ENCODE results near the gene PRPF39.

PRPF39 gene, protein sequence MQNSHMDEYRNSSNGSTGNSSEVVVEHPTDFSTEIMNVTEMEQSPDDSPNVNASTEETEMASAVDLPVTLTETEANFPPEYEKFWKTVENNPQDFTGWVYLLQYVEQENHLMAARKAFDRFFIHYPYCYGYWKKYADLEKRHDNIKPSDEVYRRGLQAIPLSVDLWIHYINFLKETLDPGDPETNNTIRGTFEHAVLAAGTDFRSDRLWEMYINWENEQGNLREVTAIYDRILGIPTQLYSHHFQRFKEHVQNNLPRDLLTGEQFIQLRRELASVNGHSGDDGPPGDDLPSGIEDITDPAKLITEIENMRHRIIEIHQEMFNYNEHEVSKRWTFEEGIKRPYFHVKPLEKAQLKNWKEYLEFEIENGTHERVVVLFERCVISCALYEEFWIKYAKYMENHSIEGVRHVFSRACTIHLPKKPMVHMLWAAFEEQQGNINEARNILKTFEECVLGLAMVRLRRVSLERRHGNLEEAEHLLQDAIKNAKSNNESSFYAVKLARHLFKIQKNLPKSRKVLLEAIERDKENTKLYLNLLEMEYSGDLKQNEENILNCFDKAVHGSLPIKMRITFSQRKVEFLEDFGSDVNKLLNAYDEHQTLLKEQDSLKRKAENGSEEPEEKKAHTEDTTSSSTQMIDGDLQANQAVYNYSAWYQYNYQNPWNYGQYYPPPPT

DNA sequence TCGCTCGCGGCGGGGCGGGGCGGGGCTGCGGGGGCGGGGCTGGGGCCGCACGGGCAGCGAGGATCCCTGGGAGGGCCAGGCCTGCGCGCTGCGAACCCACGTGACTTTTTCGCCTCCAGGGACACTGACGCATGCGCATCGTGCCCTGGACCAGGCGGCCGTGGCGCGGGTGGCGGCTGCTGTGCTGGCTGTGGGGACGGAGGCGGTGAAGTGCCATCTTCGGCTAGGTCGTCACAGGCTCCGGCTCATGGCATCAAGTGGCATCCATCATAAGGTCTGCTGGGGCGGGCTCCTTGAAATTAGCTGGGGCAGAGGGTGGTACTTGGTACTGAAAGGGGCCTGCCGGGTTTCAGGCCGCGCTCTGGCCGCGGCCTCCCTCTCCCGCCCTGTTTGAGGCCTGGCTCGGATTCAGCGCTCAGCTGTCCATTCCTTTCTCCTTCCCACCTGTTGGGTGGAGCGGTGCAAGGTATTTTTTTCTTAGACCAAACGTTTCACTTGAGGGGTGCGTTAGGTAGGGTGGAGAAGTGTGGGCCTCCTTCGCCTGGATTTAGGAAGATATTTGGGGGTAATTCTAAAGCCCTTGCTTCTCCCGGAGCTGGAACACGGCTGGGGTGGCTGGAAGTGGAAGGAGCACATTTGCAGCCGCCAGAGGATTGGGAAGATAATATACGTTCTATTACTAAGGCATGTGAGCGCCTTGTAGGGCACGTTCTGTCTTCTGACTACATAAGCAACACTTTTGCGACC lies at the start of gene PRPF39:
Gene PRPF39 (plus strand): TSS at position 141 of the 747 bp plus-strand sequence. CDS start 11,124 bp downstream, outside the sequence.
- Histone ChIP-seq H3K4me1 (ENCODE audit: control insufficient read depth in 1 of 2, insufficient read depth in 2 of 2, low read length in 2 of 2) (peaks cover 5 to 23% of the 10 kb centered on the region in 2 donors), H3K27ac (ENCODE audit: low read length) (peak within 1 kb of the TSS; percentile 97), H3K36me3 (ENCODE audit: control insufficient read depth in 1 of 2, insufficient read depth in 2 of 2, low read length in 2 of 2) (no peaks in the 10 kb centered on the region), H3K9me3 (ENCODE audit: control insufficient read depth in 1 of 2, low read length in 2 of 2) (no peaks in the 10 kb centered on the region), H3K27me3 (ENCODE audit: low read depth, low read length) (no peaks in the 10 kb centered on the region), H3K4me3 (ENCODE audit: low read depth in 1 of 2, low read length in 2 of 2) (peak within 1 kb of the TSS; percentile 84 to 88)

DNA sequence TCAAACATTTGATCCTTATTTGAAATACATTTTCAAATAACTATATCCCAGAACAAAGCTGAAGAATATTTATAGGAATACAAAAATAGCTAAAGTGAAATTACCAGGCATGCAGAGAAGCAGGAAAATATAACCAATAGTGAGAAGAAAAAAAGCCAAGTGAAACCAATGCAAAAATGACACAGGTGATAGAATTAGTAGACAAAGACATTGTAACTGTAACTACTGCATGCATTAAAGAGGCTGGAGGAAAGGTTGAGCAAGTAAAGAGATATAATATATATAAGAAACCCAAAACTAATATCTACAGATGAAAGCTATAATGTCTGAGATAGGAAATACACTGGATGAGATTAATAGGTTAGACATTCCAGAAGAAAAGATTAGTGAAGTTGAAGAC lies 49.2 kb upstream of the PRPF39 start:
- H3K4me1 ChIP-seq (ENCODE audit: control insufficient read depth in 1 of 2, insufficient read depth in 2 of 2, low read length in 2 of 2), result no peaks in the 10 kb centered on the region
- peaks cover 12 to 49% of the 10 kb centered on the region in 2 donors for H3K36me3 ChIP-seq (ENCODE audit: control insufficient read depth in 1 of 2, insufficient read depth in 2 of 2, low read length in 2 of 2)
- H3K9me3 ChIP-seq (ENCODE audit: control insufficient read depth in 1 of 2, low read length in 2 of 2), result no peaks in the 10 kb centered on the region
- H3K27ac ChIP-seq (ENCODE audit: low read length), result no peak overlapping the region
- H3K4me3 ChIP-seq (ENCODE audit: low read depth in 1 of 2, low read length in 2 of 2), result no peak overlapping the region
- H3K27me3 ChIP-seq (ENCODE audit: low read depth, low read length), result no peaks in the 10 kb centered on the region

DNA sequence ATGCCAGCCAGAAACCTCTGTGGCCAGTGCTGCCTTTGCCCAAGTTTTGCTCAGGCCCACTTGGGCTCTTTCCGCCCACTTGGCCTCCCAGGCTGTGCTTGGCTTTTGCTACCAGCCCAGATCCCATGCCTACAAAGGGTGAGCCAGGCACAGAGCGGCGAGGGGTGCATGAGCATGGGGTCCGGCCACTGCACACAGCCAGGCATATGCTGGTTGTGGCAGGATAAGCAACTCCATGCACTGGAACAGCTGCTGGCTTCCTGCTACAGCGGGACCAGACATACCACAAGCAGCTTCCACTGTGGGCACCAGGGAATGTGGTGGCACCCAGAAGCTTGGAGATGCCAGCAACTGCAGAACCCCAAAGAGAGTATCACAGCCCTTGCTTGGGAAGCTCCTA lies 45.7 kb upstream of the PRPF39 start:
- H3K4me1 ChIP-seq (ENCODE audit: control insufficient read depth in 1 of 2, insufficient read depth in 2 of 2, low read length in 2 of 2), result no peaks in the 10 kb centered on the region
- no peak overlapping the region for H3K4me3 ChIP-seq (ENCODE audit: low read depth in 1 of 2, low read length in 2 of 2)
- H3K36me3 ChIP-seq (ENCODE audit: control insufficient read depth in 1 of 2, insufficient read depth in 2 of 2, low read length in 2 of 2), result peaks cover 5 to 38% of the 10 kb centered on the region in 2 donors
- no peaks in the 10 kb centered on the region for H3K9me3 ChIP-seq (ENCODE audit: control insufficient read depth in 1 of 2, low read length in 2 of 2)
- no peak overlapping the region for H3K27ac ChIP-seq (ENCODE audit: low read length)
- H3K27me3 ChIP-seq (ENCODE audit: low read depth, low read length), result no peaks in the 10 kb centered on the region

DNA sequence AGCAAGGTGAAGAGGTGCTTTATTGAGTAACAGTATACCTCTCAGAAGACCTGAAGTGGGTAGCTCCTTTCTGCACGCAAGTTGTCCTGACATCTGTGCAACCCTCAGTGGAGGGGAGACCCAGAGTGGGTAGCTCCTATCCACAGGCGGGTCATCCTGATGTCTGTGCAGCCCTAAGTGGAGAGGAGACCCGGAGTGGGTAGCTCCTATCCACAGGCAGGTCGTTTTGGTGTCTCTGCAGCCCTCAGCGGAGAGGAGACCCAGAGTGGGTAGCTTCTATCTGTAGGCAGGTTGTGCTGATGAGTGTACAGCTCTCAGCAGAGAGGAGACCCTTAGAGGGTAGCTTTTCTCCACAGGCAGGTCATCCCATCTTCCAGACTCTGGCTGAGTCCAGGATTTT lies 45.1 kb upstream of the PRPF39 start:
- H3K9me3 ChIP-seq (ENCODE audit: control insufficient read depth in 1 of 2, low read length in 2 of 2), result no peaks in the 10 kb centered on the region
- H3K36me3 ChIP-seq (ENCODE audit: control insufficient read depth in 1 of 2, insufficient read depth in 2 of 2, low read length in 2 of 2), result peaks cover 9 to 33% of the 10 kb centered on the region in 2 donors
- H3K27ac ChIP-seq (ENCODE audit: low read length), result no peak overlapping the region
- H3K4me1 ChIP-seq (ENCODE audit: control insufficient read depth in 1 of 2, insufficient read depth in 2 of 2, low read length in 2 of 2), result no peaks in the 10 kb centered on the region
- no peak overlapping the region for H3K4me3 ChIP-seq (ENCODE audit: low read depth in 1 of 2, low read length in 2 of 2)
- H3K27me3 ChIP-seq (ENCODE audit: low read depth, low read length), result no peaks in the 10 kb centered on the region

DNA sequence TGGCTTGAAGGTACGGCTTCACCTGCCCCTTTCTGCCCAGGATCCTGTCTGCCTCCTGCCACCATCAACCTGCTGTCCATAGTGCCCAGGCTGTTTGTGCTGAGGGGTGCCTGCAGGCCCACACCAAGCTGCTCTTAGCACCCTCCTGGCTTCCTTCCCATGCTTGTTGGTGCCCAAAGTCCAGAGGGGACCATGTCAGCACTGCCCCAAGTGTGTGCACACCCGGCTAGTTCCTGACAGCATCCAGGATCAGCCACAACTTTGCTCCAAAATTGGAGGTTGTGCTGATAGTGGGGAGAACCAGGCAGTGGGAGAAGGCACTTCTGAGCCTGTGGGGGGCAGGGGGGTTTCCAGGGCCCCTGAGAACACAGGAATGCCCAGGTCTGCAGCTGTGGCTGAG lies 44.5 kb upstream of the PRPF39 start:
- no peak overlapping the region for H3K4me3 ChIP-seq (ENCODE audit: low read depth in 1 of 2, low read length in 2 of 2)
- H3K27me3 ChIP-seq (ENCODE audit: low read depth, low read length), result no peaks in the 10 kb centered on the region
- no peak overlapping the region for H3K27ac ChIP-seq (ENCODE audit: low read length)
- H3K4me1 ChIP-seq (ENCODE audit: control insufficient read depth in 1 of 2, insufficient read depth in 2 of 2, low read length in 2 of 2), result no peaks in the 10 kb centered on the region
- peaks cover 9 to 28% of the 10 kb centered on the region in 2 donors for H3K36me3 ChIP-seq (ENCODE audit: control insufficient read depth in 1 of 2, insufficient read depth in 2 of 2, low read length in 2 of 2)
- H3K9me3 ChIP-seq (ENCODE audit: control insufficient read depth in 1 of 2, low read length in 2 of 2), result no peaks in the 10 kb centered on the region

DNA sequence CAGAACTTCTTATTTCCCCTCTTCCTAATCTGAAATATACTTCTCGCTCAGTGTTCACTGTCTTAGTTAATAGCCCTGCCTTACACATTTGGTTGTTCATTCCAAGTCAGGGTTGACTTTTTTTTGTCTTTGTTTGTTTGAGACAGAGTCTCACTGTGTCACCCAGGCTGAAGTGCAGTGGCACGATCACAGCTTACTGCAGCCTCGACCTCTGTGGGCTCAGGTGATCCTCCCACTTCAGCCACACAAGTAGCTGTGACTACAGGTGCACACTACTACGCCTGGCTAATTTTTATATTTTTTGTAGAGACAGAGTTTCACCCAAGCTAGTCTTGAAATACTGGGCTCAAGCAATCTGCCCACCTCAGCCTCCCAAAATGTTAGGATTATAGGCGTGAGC lies 42.3 kb upstream of the PRPF39 start:
- no peak overlapping the region for H3K27ac ChIP-seq (ENCODE audit: low read length)
- peaks cover 13 to 24% of the 10 kb centered on the region in 2 donors for H3K36me3 ChIP-seq (ENCODE audit: control insufficient read depth in 1 of 2, insufficient read depth in 2 of 2, low read length in 2 of 2)
- no peaks in the 10 kb centered on the region for H3K9me3 ChIP-seq (ENCODE audit: control insufficient read depth in 1 of 2, low read length in 2 of 2)
- no peaks in the 10 kb centered on the region for H3K27me3 ChIP-seq (ENCODE audit: low read depth, low read length)
- no peaks in the 10 kb centered on the region for H3K4me1 ChIP-seq (ENCODE audit: control insufficient read depth in 1 of 2, insufficient read depth in 2 of 2, low read length in 2 of 2)
- H3K4me3 ChIP-seq (ENCODE audit: low read depth in 1 of 2, low read length in 2 of 2), result no peak overlapping the region

DNA sequence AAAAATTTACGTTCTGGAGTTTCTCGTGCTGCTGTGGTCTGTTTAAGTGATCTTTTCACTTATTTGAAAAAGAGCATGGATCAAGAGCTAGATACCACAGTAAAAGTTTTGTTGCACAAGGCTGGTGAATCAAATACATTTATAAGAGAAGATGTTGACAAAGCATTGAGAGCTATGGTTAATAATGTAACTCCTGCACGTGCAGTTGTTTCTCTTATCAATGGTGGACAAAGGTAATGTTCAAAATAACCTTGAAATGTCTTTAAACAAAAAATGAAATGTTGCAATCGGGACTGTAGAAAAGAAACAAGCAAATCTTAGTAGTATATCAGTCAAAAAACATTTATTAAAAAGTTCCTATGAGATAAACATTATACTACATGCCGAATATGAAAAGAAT lies 39.3 kb upstream of the PRPF39 start:
- H3K4me1 ChIP-seq (ENCODE audit: control insufficient read depth in 1 of 2, insufficient read depth in 2 of 2, low read length in 2 of 2), result no peaks in the 10 kb centered on the region
- H3K36me3 ChIP-seq (ENCODE audit: control insufficient read depth in 1 of 2, insufficient read depth in 2 of 2, low read length in 2 of 2), result peaks cover 7 to 12% of the 10 kb centered on the region in 2 donors
- no peak overlapping the region for H3K27ac ChIP-seq (ENCODE audit: low read length)
- H3K9me3 ChIP-seq (ENCODE audit: control insufficient read depth in 1 of 2, low read length in 2 of 2), result no peaks in the 10 kb centered on the region
- no peaks in the 10 kb centered on the region for H3K27me3 ChIP-seq (ENCODE audit: low read depth, low read length)
- H3K4me3 ChIP-seq (ENCODE audit: low read depth in 1 of 2, low read length in 2 of 2), result no peak overlapping the region

DNA sequence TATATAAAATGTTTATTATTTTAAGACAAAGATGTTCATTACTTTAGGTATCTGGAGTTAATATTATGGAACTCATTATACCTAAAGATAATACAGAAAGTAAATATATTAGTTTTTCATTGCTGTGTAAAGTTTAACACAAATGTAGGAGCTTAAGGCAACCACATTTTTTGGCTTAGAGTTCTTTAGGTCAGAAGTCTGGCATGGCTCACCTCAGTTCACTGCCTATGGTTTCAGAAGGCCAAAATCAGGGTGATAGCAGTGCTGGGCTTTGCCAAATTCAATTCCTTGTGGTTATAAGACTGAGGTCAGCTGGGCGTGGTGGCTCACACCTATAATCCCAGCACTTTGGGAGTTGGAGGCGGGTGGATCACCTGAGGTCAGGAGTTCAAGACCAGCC lies 35.5 kb upstream of the PRPF39 start:
- Histone ChIP-seq H3K4me1 (ENCODE audit: control insufficient read depth in 1 of 2, insufficient read depth in 2 of 2, low read length in 2 of 2) (no peaks in the 10 kb centered on the region), H3K27me3 (ENCODE audit: low read depth, low read length) (no peaks in the 10 kb centered on the region), H3K4me3 (ENCODE audit: low read depth in 1 of 2, low read length in 2 of 2) (no peak overlapping the region), H3K36me3 (ENCODE audit: control insufficient read depth in 1 of 2, insufficient read depth in 2 of 2, low read length in 2 of 2) (peaks cover 6 to 21% of the 10 kb centered on the region in 2 donors), H3K27ac (ENCODE audit: low read length) (no peak overlapping the region), H3K9me3 (ENCODE audit: control insufficient read depth in 1 of 2, low read length in 2 of 2) (no peaks in the 10 kb centered on the region)

DNA sequence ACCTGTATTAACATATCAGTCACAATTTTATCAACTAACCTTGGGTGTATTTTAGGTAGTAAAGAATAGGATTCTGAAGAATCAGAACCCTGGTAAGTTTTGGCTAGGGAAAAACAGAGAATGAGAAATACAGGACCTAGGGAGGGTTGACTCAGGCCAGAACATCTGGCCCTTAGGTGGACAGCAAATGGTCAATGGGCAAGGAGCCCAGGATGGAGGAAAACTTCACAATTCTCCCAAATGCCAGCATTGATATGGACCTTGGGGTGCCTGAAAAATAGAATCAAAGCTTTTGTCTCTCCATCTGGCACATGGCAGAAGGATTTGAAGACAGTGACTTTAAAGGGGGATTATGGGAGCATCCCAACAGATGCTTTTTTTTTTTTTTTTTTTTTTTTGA lies 32.7 kb upstream of the PRPF39 start:
- no peaks in the 10 kb centered on the region for H3K27me3 ChIP-seq (ENCODE audit: low read depth, low read length)
- H3K27ac ChIP-seq (ENCODE audit: low read length), result no peak overlapping the region
- H3K9me3 ChIP-seq (ENCODE audit: control insufficient read depth in 1 of 2, low read length in 2 of 2), result no peaks in the 10 kb centered on the region
- no peak overlapping the region for H3K4me3 ChIP-seq (ENCODE audit: low read depth in 1 of 2, low read length in 2 of 2)
- no peaks in the 10 kb centered on the region for H3K4me1 ChIP-seq (ENCODE audit: control insufficient read depth in 1 of 2, insufficient read depth in 2 of 2, low read length in 2 of 2)
- H3K36me3 ChIP-seq (ENCODE audit: control insufficient read depth in 1 of 2, insufficient read depth in 2 of 2, low read length in 2 of 2), result peaks cover 7 to 31% of the 10 kb centered on the region in 2 donors

DNA sequence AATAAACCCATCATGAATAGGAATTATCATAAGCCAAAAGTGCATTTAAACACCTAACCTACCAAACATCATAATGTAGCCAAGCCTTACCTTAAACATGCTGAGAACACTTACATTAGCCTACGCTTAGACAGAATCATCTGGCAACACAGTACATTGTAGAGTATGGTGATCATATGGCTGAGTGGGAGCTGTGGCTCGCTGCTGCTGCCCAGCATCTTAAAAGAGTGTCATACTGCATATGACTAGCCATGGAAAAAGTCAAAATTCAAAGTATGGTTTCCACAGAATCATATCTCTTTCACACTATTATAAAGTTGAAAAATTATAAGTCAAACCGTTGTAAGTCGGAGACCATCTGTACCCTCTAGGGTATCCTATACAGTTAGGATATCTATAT lies 32.0 kb upstream of the PRPF39 start:
- Histone ChIP-seq H3K27ac (ENCODE audit: low read length) (no peak overlapping the region), H3K9me3 (ENCODE audit: control insufficient read depth in 1 of 2, low read length in 2 of 2) (peaks cover 0 to 4% of the 10 kb centered on the region in 2 donors), H3K4me1 (ENCODE audit: control insufficient read depth in 1 of 2, insufficient read depth in 2 of 2, low read length in 2 of 2) (no peaks in the 10 kb centered on the region), H3K36me3 (ENCODE audit: control insufficient read depth in 1 of 2, insufficient read depth in 2 of 2, low read length in 2 of 2) (peaks cover 7 to 33% of the 10 kb centered on the region in 2 donors), H3K27me3 (ENCODE audit: low read depth, low read length) (no peaks in the 10 kb centered on the region), H3K4me3 (ENCODE audit: low read depth in 1 of 2, low read length in 2 of 2) (no peak overlapping the region)

DNA sequence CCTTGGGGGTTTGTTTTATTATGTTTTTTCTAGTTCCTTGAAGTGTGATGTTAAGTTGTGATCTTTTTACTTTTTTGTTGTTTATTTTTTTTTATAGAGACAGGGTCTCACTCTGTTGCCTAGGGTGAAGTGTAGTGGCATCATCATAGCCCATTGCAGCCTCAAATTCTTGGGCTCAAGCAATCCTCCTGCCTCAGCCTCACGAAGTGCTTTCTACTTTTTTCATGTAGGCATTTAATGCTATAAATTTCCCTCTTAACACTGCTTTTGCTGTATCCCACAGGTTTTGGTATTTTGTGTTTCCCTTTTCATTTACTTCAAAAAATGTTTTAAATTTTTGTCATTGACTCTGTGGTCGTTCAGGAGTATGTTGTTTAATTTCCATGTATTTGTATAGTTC lies 26.6 kb upstream of the PRPF39 start:
- Histone ChIP-seq H3K27ac (ENCODE audit: low read length) (no peak overlapping the region), H3K9me3 (ENCODE audit: control insufficient read depth in 1 of 2, low read length in 2 of 2) (peaks cover 0 to 4% of the 10 kb centered on the region in 2 donors), H3K27me3 (ENCODE audit: low read depth, low read length) (no peaks in the 10 kb centered on the region), H3K4me3 (ENCODE audit: low read depth in 1 of 2, low read length in 2 of 2) (no peak overlapping the region), H3K4me1 (ENCODE audit: control insufficient read depth in 1 of 2, insufficient read depth in 2 of 2, low read length in 2 of 2) (no peaks in the 10 kb centered on the region), H3K36me3 (ENCODE audit: control insufficient read depth in 1 of 2, insufficient read depth in 2 of 2, low read length in 2 of 2) (peaks cover 7 to 22% of the 10 kb centered on the region in 2 donors)
